ENCODE measurements around the gene ITGB7. TPM values are rescaled to one million over a fixed set of nuclear protein-coding genes. Genes with fewer than 3 reads are reported as not detected.

Gene ITGB7
- total and polyA plus RNA-seq, 10 of the 15 experiments (the other 5 are each of a cell fraction or from before 2014, with no cell fraction given) = 54.5 to 487 (median 252) TPM

- H3K27ac ChIP-seq (ENCODE audit: control insufficient read depth, insufficient read depth) = no peak overlapping the region
- no peaks in the 10 kb centered on the region for H3K27me3 ChIP-seq (replicated peaks in 1 of 2; ENCODE audit: control insufficient read depth in 2 of 2, insufficient read depth in 2 of 2, low read length in 1 of 2)
- no peaks in the 10 kb centered on the region for H3K9me3 ChIP-seq (replicated peaks; ENCODE audit: control insufficient read depth, insufficient read depth, low read length)
- H3K4me2 ChIP-seq (ENCODE audit: control insufficient read depth, insufficient read depth) = no peak overlapping the region
- intact Hi-C loops (cut with micrococcal nuclease; ENCODE audit: unreplicated experiment) = loop anchor here (5.0 kb wide), 1 partner anchor 42 kb away; the partner anchor contains the start of gene ESPL1
- ChIA-PET SMC1A (ENCODE audit: uncharacterized antibody, unreplicated experiment) (interaction anchor here (1.1 kb wide), 2 partner anchors 8 to 43 kb away, joined by 4 read pairs; partner anchors contain the start of gene ESPL1), POLR2A (no interaction called here), CTCF (interaction anchor here (0.8 to 1.4 kb wide), 4 partner anchors 9 to 28 kb away, joined by 3 to 6 read pairs (median 3); no protein-coding TSS in a partner anchor), RAD21 (ENCODE audit: unreplicated experiment) (no interaction called here)
- H3K79me2 ChIP-seq (ENCODE audit: control insufficient read depth, insufficient read depth, low read length) = no peaks in the 10 kb centered on the region
- in situ Hi-C loops (cut with MboI) = no loop called here
- no peak overlapping the region for H3K4me3 ChIP-seq
- DNase-seq (ENCODE audit: low read depth, low spot score) = no peak
- BruUV-seq (replicated peaks) = no TSS peak
- FAIRE-seq = no peak
- H3K4me1 ChIP-seq (ENCODE audit: control insufficient read depth, insufficient read depth, low read length) = peaks cover 10% of the 10 kb centered on the region
- H3K36me3 ChIP-seq (ENCODE audit: control insufficient read depth in 2 of 2, insufficient read depth in 2 of 2, low read length in 1 of 2) = no peaks in the 10 kb centered on the region
- no peak overlapping the region for H2AFZ ChIP-seq (ENCODE audit: control insufficient read depth, low read depth, low read length)
- no peak for ATAC-seq
- TF ChIP-seq CUX1 (IDR thresholded peaks at IDR 0.05; ENCODE audit: insufficient replicate concordance, low read depth, low read length) = no peak
- no peak for TF ChIP-seq MYC (IDR thresholded peaks at IDR 0.05; ENCODE audit: insufficient read depth, insufficient read length, insufficient replicate concordance, low read length, severe bottlenecking)
- no peak for TF ChIP-seq ATF3 (IDR thresholded peaks at IDR 0.05; ENCODE audit: borderline replicate concordance, extremely low read depth, low read depth, low read length)
- no peak for TF ChIP-seq EZH2 (IDR thresholded peaks at IDR 0.05; ENCODE audit: borderline replicate concordance, control insufficient read depth, low read depth, low read length)
- TF ChIP-seq, protein P1, sequence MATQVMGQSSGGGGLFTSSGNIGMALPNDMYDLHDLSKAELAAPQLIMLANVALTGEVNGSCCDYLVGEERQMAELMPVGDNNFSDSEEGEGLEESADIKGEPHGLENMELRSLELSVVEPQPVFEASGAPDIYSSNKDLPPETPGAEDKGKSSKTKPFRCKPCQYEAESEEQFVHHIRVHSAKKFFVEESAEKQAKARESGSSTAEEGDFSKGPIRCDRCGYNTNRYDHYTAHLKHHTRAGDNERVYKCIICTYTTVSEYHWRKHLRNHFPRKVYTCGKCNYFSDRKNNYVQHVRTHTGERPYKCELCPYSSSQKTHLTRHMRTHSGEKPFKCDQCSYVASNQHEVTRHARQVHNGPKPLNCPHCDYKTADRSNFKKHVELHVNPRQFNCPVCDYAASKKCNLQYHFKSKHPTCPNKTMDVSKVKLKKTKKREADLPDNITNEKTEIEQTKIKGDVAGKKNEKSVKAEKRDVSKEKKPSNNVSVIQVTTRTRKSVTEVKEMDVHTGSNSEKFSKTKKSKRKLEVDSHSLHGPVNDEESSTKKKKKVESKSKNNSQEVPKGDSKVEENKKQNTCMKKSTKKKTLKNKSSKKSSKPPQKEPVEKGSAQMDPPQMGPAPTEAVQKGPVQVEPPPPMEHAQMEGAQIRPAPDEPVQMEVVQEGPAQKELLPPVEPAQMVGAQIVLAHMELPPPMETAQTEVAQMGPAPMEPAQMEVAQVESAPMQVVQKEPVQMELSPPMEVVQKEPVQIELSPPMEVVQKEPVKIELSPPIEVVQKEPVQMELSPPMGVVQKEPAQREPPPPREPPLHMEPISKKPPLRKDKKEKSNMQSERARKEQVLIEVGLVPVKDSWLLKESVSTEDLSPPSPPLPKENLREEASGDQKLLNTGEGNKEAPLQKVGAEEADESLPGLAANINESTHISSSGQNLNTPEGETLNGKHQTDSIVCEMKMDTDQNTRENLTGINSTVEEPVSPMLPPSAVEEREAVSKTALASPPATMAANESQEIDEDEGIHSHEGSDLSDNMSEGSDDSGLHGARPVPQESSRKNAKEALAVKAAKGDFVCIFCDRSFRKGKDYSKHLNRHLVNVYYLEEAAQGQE (IDR thresholded peaks at IDR 0.05; ENCODE audit: low read depth, low read length) = no peak
- no peak for TF ChIP-seq YY1 (IDR thresholded peaks at IDR 0.05; ENCODE audit: low read depth, low read length)
- TF ChIP-seq ATF7 (IDR thresholded peaks at IDR 0.05; ENCODE audit: low read depth) = no peak
- no peak for TF ChIP-seq ZNF384 (IDR thresholded peaks at IDR 0.05; ENCODE audit: borderline replicate concordance, low read depth, low read length)
- no peak for TF ChIP-seq CEBPB (IDR thresholded peaks at IDR 0.05; ENCODE audit: borderline replicate concordance in 1 of 2, low read depth in 2 of 2, low read length in 2 of 2)
- H3K9ac ChIP-seq (ENCODE audit: control insufficient read depth, insufficient read depth, low read length) = no peak overlapping the region
- WGBS (ENCODE audit: insufficient coverage, insufficient replicate concordance, low lambda C conversion rate, missing lambda C conversion rate) = 58% methylated on average over 10 of the region's 10 CpGs
- H4K20me1 ChIP-seq (ENCODE audit: control insufficient read depth, insufficient read depth) = no peaks in the 10 kb centered on the region
These were observed 18.0 kb upstream of the ITGB7 start for GRCh38 chr12:53224897-53225634.

All from GM12878 (cell line).